ENCODE results near the gene ANXA2.
A peak's percentile ranks its signal among the peaks of the same experiment; 100 is the strongest.

Gene ANXA2

DNA sequence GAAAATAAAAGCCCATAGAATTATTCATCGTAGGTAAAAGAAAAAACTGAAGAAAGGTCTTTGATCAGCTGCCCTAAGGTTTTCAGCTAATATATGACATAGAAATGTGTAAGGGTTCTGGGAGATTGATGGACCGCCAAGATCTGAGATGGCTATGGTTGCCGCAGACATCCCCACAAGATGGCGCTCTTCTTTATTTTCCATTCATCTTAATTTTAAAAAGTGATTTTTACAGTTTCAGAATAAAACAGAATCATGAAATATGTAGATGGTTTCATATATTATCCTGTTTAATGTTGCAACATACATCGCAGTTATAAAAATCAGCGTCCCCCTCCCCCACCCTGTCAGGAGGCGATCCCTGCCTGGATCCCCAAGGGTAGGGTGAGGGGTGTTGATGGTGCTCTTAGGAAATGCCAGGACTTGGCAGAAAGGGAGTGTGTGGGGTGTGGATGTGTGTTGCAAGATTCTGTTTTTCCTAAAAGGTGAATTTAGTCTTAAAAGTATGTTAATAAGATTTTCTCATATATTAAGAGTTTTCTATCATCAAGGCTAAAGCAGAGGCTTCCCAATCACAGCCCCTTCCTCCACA is 68.8 kb downstream of the ANXA2 start:
- Histone ChIP-seq H3K4me3 (ENCODE audit: low read length, poor library complexity, severe bottlenecking) (no peak overlapping the region), H3K9me2 (replicated peaks; ENCODE audit: low read depth, low read length) (no peaks in the 10 kb centered on the region), H3F3A (ENCODE audit: low read depth) (no peaks in the 10 kb centered on the region), H3K79me2 (ENCODE audit: insufficient read depth, low read length) (no peaks in the 10 kb centered on the region), H3K4me1 (ENCODE audit: insufficient read depth, low read length, poor library complexity, severe bottlenecking) (no peaks in the 10 kb centered on the region), H4K20me1 (ENCODE audit: insufficient read depth, low read length, poor library complexity, severe bottlenecking) (no peaks in the 10 kb centered on the region), H3K27me3 (ENCODE audit: insufficient read depth, low read length, poor library complexity, severe bottlenecking) (no peaks in the 10 kb centered on the region), H3K4me2 (ENCODE audit: low read depth, low read length, poor library complexity, severe bottlenecking) (no peak overlapping the region), H3K9ac (ENCODE audit: low read depth, low read length, poor library complexity, severe bottlenecking) (no peak overlapping the region), H3K36me3 (ENCODE audit: insufficient read depth, low read length) (no peaks in the 10 kb centered on the region), H2AFZ (ENCODE audit: low read length) (no peak overlapping the region), H3K9me3 (ENCODE audit: insufficient read depth, low read depth, low read length) (no peaks in the 10 kb centered on the region)
- TF ChIP-seq EZH2phosphoT487 (IDR thresholded peaks at IDR 0.05; ENCODE audit: borderline replicate concordance) = no peak
- TF ChIP-seq, protein P1, sequence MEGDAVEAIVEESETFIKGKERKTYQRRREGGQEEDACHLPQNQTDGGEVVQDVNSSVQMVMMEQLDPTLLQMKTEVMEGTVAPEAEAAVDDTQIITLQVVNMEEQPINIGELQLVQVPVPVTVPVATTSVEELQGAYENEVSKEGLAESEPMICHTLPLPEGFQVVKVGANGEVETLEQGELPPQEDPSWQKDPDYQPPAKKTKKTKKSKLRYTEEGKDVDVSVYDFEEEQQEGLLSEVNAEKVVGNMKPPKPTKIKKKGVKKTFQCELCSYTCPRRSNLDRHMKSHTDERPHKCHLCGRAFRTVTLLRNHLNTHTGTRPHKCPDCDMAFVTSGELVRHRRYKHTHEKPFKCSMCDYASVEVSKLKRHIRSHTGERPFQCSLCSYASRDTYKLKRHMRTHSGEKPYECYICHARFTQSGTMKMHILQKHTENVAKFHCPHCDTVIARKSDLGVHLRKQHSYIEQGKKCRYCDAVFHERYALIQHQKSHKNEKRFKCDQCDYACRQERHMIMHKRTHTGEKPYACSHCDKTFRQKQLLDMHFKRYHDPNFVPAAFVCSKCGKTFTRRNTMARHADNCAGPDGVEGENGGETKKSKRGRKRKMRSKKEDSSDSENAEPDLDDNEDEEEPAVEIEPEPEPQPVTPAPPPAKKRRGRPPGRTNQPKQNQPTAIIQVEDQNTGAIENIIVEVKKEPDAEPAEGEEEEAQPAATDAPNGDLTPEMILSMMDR (conservative IDR thresholded peaks at IDR 0.05; ENCODE audit: low read length) = peak; percentile 86

DNA sequence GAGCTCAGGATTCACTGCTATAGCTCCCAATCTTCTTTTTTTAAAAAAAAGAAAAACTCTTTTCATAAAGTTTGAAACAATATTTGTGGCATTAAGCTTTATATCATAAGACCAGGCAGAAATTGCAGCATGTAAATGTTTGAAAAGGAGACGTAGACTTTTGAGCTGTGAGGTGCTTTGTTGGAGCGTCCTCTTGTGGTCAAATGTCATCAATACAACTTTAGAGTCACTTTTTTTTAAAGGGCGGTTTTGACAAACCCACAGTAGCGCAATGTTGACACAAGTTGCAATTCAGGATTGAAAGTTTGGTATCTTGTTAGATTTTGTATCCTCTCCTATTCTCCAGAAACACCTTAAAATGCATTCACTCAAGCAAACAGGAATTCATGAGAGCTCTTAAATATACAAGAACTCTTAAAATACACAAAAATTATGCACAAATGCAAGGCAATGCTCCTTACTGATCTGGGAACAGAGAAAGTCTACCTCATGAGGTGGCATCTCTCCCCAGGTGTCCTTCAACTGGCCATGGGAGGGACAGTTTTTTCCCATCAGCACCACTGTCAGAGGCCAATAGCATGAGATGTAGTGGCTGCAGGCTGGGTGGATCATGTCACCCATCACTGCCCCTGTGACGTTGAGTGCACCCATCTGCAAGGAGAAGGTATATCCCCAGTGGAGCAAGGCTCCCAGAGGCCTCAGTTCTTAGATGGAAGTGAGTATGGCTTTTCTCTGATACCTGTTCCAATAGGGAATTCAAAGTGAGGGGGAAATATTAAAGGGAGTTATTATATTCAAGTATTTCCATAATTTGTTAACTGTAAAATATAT is 70.7 kb downstream of the ANXA2 start:
- H3K4me2 ChIP-seq (ENCODE audit: low read depth, low read length, poor library complexity, severe bottlenecking) = no peak overlapping the region
- no peaks in the 10 kb centered on the region for H4K20me1 ChIP-seq (ENCODE audit: insufficient read depth, low read length, poor library complexity, severe bottlenecking)
- no peaks in the 10 kb centered on the region for H3K27me3 ChIP-seq (ENCODE audit: insufficient read depth, low read length, poor library complexity, severe bottlenecking)
- no peaks in the 10 kb centered on the region for H3K36me3 ChIP-seq (ENCODE audit: insufficient read depth, low read length)
- no peaks in the 10 kb centered on the region for H3K79me2 ChIP-seq (ENCODE audit: insufficient read depth, low read length)
- no peak overlapping the region for H3K4me3 ChIP-seq (ENCODE audit: low read length, poor library complexity, severe bottlenecking)
- H3K9ac ChIP-seq (ENCODE audit: low read depth, low read length, poor library complexity, severe bottlenecking) = no peak overlapping the region
- no peaks in the 10 kb centered on the region for H3K9me3 ChIP-seq (ENCODE audit: insufficient read depth, low read depth, low read length)
- no peaks in the 10 kb centered on the region for H3K4me1 ChIP-seq (ENCODE audit: insufficient read depth, low read length, poor library complexity, severe bottlenecking)
- no peaks in the 10 kb centered on the region for H3K9me2 ChIP-seq (replicated peaks; ENCODE audit: low read depth, low read length)
- H2AFZ ChIP-seq (ENCODE audit: low read length) = peak overlapping the region; percentile 7; the same call in 1 of the 2 replicates
- TF ChIP-seq, protein P1 (conservative IDR thresholded peaks at IDR 0.05; ENCODE audit: low read length) = peak; percentile 89
- no peak for TF ChIP-seq EZH2phosphoT487 (IDR thresholded peaks at IDR 0.05; ENCODE audit: borderline replicate concordance)
- H3F3A ChIP-seq (ENCODE audit: low read depth) = no peaks in the 10 kb centered on the region

DNA sequence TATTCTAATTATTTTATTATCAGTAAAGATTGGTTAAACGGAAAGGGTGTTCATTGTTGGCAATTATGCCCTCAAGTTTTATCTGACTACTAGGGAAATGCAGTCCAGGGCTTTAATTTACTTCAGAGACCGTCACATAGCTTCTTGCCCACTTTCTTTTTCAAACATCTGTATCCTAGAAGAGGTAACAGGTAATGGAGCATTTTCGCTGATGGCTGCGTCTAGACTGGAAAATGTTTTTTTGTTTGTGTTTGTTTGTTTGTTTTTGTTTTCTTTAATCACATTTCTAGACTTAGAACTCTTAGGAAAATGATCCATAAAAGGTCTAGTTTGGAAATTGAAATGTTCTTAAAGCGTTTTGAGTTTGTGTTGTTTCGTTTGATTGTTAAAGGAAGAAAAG is 71.4 kb downstream of the ANXA2 start:
- H3F3A ChIP-seq (ENCODE audit: low read depth) = no peaks in the 10 kb centered on the region
- H3K79me2 ChIP-seq (ENCODE audit: insufficient read depth, low read length) = no peaks in the 10 kb centered on the region
- TF ChIP-seq, protein P1 (conservative IDR thresholded peaks at IDR 0.05; ENCODE audit: low read length) = no peak
- no peak for TF ChIP-seq EZH2phosphoT487 (IDR thresholded peaks at IDR 0.05; ENCODE audit: borderline replicate concordance)
- no peaks in the 10 kb centered on the region for H3K9me3 ChIP-seq (ENCODE audit: insufficient read depth, low read depth, low read length)
- no peak overlapping the region for H3K4me3 ChIP-seq (ENCODE audit: low read length, poor library complexity, severe bottlenecking)
- no peaks in the 10 kb centered on the region for H3K4me1 ChIP-seq (ENCODE audit: insufficient read depth, low read length, poor library complexity, severe bottlenecking)
- H3K9ac ChIP-seq (ENCODE audit: low read depth, low read length, poor library complexity, severe bottlenecking) = no peak overlapping the region
- H3K9me2 ChIP-seq (replicated peaks; ENCODE audit: low read depth, low read length) = no peaks in the 10 kb centered on the region
- H3K27me3 ChIP-seq (ENCODE audit: insufficient read depth, low read length, poor library complexity, severe bottlenecking) = no peaks in the 10 kb centered on the region
- H3K4me2 ChIP-seq (ENCODE audit: low read depth, low read length, poor library complexity, severe bottlenecking) = no peak overlapping the region
- no peaks in the 10 kb centered on the region for H3K36me3 ChIP-seq (ENCODE audit: insufficient read depth, low read length)
- H2AFZ ChIP-seq (ENCODE audit: low read length) = peak overlapping the region; percentile 7; the same call in 1 of the 2 replicates
- H4K20me1 ChIP-seq (ENCODE audit: insufficient read depth, low read length, poor library complexity, severe bottlenecking) = no peaks in the 10 kb centered on the region

All from Loucy (cell line).